NCI-H2107 treated with DMSO at 0.1 percent for 48 hours (cell line): ENCODE data around the gene PIEZO2.

Source experiments
- DNase-seq: peaks from one replicate; lab custom pipeline; 2025; ENCODE audit not compliant: unreplicated experiment; lab: John Stamatoyannopoulos, UW

Gene PIEZO2

DNA sequence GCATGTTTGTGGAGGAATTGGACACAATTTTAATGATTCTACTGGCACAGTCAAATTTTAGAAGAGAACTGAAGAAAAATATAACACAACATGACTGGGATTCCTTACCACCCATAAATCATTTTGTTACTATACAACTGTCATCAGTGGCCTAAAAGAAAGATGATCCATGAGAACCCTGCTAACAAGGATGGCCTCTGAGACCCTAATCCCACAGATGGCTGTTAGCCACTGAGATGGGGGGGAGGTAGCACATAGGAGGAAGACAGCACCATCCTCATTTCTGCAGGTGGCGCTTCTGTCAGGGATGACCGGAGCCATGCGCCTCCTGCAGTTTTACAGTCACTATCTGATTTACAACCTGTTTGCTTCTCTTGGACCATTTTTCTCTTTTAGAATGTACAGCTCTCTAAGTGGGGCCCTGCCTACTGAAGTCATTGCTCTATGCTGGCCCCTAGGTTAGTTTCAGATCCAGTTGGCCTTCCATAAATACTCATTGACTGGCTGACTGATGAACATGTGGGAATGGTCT lies 343.7 kb downstream of the PIEZO2 start:
- DNase-seq: no peak

DNA sequence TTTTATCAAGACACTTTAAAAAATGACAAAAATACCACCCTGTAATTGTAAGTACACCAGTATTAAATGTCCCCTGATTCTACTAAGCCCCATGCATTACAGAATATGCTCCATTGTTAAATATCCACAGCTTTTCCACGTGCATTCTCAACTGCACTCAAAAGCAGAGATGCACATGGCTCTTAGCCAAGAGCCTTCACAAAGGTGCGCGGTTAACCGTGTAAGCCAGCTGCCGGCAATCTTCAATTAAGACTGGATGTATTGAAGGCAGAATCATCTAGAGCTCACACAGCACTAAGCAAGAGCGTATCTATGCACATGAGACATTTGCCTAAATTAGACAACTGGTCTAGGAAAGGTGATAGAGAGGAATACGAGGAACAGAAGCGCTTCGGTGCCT lies 345.2 kb downstream of the PIEZO2 start:
- peak; percentile 59 for DNase-seq

DNA sequence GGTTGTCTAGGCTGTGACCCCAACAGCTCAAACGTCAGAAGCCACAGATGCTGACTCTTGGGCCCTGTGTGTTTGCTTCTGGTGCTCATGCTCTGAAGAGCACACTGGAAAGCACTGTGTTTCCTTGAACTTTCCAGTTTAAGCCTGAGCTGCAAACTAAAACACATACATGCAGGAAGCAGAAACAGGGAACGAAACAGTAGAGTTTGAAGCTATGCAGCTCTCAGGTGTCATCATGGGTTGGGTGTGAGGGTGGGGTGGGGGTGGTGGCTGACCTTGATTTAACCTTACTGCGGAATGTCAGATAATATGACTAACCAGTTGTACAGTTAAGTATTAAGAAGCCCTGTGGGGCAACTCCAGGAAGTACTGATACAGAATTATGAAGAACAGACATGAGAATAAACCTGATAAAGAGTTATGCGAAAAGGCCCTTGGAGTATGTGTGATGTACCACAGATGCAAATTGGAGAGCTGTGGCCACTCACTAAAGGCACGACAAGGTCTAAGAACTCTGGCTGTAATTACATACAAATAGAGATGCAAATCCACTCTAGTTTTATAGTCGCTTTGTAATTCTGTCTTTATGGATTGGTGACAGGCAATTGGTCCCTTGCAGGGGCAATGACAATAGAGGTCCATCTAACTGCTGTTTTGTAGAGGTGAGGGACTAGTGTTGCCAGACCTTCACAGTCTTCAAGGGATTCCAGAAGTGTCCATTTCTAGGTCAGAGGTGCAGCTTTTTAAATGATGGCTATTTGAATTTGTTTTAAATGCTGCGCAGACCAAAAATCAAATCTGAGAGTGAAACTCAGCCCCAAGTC lies 350.4 kb downstream of the PIEZO2 start:
- no peak for DNase-seq

DNA sequence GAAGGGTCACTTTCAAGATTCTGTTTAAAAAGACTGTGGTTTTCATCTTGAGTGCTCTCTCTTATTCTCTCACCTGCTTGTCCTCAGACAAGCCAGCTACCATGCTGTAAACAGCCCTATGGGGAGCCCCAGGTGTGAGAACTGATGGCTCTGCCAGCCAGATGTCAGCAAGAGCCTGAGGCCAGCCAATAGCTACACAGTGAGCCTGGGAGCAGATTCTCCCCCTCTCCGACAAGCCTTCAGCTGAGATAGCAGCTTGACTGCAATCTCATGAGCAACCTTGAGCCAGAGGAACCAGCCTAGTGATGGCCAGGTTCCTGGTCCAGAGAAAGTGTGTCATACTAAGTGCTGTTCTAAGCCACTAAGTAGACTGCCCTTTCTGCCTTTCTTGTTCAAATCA lies 351.5 kb downstream of the PIEZO2 start:
- peak; percentile 52 for DNase-seq

DNA sequence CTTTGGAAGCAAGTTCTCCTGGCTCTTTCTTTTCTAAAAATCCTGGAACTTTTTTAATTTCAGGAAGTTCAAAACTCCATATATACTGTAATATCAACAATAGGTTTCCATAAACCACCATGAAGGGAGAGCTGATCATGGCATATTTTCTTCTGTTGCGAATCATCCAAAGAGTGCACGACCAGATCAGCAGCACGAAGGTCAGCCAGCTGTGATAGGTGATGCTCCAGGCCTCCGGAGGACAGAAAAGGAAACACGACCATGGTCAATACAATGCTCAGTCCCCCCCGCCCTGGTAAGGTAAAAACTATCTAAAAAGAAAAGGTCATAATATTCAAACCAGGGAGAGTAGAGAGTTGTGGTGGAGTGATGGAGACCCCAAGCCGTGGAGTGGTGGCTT lies 354.6 kb downstream of the PIEZO2 start:
- DNase-seq: no peak

DNA sequence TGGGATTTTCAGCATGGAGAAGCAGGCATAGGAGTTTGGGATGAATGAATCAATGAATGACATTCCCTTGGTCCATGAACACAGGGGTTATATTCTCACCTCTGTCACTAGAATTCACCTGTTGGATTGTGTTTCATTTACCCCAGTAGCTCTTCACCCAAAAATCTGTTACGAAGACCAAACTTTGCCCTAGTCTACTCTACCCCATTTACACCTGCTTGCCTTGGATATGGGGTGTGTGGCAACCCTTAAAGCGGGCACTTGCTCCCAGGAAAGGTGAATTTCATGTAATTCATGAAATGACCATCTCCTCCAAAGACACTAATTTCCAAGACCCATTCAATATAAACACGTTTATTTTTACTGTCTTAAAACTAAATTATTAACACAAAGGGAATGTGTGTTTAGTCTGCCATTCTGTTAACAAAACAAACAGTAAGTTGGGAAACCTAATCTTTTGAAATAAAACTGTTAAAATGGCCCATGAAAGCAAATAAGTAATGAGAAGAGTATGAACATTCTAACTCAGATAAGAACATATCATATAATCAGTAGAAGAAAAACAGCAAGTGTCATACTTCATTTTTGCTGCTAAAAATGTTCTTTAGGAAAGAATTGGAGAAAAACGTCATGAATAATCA lies 355.5 kb downstream of the PIEZO2 start:
- no peak for DNase-seq

DNA sequence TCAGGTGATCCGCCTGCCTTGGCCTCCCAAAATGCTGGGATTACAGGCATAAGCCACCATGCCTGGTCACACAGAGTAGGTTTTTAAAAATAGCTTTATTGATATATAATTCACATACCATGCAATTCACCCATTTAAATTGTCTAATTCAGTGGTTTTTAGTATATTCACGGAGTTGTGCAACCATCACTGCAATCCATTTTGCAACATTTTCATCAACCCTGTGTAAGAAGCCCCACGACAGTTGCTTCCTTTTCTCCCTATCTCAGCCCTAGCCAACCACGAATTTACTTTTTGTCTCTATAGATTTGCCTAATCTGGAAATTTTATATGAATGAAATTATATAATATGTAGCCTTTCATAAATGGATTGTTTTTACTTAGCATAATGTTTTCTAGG lies 357.2 kb downstream of the PIEZO2 start:
- no peak for DNase-seq

DNA sequence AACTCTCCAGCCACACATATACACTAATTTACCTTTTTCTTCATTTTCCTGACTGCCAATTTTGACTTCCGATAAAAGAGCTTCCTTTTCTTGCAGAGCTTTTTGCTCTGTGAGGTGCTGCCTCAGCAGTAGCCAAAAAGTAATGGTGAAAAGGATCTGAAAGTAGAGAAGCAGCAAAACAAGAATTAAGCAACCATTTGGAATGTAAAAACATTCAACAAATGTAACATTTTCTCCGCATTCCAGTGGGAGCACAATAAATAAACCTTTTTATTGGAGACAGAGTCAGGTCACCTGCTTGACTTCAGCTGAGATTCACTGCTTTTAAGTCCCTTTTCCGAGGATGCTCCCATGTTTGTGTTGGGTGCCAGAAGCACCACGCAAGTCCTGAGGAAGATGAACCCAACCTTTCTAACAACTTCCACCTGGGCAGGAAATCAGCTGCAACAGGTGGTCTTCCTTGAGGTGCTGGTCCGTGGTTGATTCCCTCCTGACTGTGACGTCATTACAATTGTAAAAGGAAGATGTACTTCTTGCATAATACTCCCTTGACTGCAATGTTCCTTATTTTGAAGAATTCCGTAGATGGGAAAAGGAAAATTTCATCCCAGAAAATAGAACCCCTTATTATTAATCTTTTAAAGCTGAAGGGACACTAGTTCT lies 358.1 kb downstream of the PIEZO2 start:
- DNase-seq: no peak

DNA sequence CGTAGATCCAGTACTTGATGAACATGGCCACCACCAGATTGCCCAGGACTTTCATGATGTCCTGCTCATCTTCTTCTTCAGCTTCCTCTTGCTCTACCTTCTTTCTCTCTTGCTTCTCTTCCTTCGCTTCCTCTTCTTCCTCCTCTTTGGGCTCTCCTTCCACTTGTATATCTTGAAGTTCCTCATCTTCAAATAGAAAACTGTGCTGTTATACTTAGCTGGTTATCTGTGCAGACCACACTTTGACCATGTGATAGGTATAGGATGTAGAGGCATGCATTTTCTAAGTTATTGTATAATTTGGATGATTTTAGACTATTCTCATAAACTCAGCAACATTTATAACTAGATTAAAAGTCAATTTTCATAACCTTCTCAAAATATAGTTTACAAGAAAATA lies 360.2 kb downstream of the PIEZO2 start:
- DNase-seq: no peak

DNA sequence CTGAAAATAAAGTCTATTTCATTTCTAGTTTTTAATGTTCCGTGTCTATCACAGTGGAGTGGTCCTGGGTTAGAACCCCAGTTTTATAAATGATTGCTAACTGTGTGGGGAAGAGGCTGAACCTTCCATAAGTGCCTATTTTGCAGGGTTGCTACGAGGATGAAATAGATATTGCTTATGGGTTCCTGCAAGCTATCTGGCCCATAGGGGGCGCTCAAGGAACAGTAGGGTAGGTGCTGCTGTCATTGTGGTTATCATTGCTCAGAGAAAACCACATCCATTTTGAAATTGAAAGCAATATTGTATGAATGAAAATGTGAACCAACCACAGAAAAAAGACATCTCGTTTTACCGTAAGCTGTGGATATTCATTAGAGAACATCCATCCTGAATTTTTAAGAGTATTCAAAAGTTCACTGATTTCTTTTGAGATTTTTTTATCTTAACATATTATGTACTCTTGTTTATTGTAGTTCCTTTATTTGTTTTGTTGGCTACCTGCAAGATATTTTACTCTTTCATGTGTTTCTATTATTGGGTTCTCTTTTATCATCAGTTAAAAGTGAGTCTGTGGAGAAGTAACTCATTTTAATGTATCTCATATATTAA lies 362.0 kb downstream of the PIEZO2 start:
- DNase-seq: peak; percentile 76

DNA sequence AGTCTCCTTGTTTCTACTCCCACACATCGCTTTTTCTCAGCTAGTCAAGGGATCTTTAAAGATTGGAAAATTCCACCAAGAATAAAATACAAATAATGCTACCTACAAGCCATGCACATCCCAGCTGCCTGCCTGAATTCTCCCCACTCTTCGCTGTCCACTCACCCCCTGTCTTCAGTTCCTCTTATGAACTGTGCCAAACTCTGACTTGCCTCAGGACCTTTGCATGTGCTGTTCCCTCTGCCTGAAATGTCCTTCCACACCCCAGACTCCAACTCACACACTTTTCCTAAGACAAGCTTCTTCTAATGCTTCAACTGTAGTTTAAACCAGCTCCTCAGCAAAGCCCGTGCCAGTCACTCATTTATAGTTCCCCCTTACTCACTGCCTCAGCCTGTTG lies 363.6 kb downstream of the PIEZO2 start:
- no peak for DNase-seq

DNA sequence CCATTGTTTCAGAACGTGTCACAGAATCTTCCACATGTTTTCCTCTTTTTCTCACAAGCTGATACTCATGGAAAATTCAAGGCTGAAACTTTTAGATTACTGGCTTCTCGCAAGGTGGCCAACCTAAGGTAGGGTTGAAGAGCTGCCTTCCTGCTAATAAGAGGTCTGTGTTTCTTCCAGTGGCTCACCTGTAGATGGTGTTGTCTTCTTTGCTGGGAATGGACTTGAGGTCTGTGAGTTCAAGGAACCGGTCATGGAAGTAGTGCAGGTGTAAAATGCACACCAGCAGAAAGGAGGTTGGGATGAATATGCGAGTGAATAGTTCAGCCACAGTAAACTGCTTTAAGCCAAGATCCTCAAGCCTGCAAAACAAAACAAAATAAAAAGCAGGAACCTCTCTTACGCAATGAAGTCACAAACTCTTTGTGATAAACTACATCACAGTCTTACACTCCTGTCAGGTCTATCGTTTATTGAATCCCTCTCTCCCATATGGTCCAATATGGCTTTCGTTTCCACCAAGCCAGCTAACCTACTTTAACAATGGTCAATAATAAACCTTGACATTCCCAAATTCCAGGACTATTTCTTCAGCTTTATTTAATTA lies 364.7 kb downstream of the PIEZO2 start:
- no peak for DNase-seq

DNA sequence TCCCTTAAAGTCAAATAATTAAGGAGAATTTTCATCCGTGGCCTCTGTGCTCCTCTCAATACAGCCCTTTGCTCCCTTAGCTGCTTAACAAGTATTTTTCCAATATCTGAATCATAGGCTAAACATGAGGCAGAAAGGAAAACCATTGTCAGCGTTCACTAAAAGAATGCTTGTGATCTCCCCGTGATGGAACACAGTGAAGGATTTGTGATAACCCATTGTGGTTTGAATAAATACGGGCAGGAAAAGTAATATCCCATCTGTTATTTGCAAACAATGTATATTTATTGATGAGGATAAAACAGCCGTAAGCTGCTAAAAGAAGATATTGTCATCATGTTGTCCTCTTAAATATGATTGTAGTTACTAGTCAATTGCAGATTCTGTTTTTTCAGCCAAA lies 365.4 kb downstream of the PIEZO2 start:
- no peak for DNase-seq

DNA sequence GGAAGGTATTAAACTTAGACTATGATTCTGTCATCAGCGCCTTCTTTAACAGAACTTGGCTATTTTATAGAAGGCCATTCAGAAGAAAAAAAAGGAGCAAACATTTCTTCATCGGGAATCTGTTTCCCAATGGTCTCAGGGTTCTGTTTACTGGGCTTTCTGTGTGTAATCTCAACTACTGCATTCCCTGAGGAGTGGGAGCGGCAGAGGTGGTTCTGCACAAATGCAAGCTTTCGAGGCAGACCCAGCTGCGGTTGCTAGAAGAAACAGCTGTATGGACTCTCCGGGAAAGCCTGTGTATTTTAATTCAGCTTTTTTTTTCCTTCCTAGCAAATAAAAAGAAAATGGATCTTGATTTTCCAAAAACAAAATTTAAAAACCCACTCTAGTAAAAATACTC lies 372.9 kb downstream of the PIEZO2 start:
- DNase-seq: no peak

DNA sequence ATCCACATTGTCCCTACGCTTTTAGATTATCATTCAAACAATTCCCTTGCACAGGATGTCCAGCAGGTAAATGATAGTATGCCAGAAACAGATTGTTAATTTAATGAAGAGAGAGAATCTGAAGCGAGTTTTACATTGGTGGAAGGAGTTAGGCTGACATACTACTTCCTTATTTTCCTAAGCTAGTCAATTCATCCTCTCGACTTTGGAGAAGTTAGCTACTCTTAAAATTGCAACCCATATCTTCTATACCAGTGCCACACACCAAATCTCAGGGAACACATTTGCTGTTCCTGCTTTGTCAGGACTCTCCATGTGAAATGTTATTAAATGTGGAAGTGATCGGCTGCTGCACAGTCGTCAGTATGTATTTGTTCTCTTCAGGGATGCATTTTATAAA lies 374.3 kb downstream of the PIEZO2 start:
- DNase-seq: no peak

DNA sequence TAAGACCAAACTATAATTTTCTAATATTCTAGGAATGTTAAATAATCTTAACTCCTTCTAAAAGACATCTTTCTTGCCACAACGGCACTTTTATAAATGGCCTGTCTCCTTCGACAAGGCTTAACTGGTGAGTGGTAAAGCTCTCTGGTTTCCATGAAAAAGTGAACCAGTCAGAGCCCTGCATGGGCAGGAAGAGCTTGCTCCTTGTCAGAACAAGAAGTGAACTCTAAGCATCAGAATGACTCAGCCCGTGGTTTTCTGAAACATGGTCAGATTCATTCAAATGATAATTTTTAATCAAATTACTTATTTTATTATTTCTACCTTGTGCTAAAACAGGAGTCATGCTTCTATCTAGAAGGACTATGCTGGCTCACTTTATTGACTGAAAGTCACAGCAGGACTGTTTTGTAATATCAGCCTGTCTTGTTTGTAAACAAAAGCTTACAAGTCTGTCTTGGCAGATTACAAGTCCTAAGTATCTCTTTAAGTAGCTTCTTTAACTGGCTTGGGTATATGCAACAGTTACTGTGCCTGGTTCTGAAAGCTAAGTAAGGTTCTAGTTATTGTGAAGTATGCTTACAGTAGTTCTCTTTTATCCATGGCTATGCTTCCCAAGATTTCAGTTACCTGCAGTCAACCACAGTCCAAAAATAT lies 378.2 kb downstream of the PIEZO2 start:
- DNase-seq: no peak

DNA sequence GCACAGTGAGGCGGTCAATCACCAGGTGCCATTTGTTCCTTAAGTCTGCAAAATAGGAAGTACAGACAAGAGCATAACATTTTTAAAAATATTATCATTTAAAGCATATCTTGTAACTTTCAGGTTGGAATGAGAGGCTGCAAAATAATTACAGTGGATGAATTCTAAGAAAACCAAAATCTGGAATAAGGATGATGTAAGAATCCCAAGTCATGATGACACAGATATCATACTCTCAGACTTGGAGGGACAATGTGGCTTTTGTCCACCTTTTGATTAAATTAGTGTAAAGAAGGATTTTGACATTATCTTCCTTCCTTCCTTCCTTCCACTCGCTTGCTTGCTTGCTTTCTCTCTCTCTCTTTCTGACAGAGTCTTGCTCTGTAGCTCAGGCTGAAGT lies 379.1 kb downstream of the PIEZO2 start:
- DNase-seq: no peak

DNA sequence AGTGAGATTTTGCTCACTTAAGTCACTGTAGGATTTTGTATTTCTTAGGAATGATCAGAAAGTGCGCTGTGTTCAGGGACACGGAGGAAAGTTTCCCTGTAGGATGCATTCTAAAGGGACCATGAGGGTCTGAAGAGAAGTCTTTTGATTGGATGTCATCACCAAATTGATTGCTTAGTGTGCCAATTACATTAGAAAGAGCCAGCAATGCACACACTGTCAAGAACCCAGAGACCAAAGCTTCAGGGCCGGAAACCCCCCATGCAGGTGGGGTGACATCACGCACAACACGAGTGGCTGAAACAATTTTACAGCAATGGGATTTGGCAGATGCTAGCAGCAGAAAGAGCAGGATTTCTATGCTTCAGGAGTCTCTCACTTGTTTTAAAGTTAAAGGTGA lies 381.1 kb downstream of the PIEZO2 start:
- no peak for DNase-seq

DNA sequence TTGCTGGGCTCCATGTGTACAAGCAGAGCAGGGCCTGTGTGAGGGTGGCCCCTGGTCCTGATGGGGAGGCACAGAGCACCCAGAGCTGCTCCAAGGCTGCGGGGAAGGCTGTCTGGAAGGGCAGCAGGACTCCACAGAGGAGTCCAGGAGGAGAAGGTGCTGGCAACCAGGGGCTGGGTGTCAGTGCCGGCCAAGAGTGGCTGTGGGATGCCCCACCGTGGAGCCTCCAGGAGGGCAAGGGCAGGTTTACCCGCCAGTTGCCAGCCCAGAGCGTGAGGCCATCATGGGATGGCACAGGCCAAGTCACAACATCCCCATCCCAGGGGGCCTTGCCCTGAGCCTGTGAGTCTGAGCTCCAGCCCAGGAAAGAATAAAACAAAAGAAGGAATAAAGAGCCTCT lies 381.7 kb downstream of the PIEZO2 start:
- DNase-seq: no peak

DNA sequence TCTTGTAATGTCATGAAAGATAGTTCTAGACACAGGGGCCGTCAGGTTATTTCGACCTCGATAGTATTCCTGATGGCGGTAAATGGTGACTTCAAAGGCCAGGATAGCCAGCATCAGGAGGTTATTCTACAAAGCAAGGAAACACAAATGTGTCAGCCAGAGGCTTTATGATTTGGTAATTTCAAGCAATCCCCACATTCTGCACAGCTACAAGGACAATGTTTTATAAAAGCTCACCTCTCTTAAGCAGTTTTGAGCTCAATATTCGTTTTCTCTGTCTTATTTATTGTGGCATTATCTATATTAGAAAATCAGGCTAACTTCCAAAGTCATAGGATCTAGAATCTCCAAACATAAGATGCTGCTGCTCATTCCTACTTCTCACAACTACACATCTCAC lies 388.4 kb downstream of the PIEZO2 start:
- DNase-seq: no peak

DNA sequence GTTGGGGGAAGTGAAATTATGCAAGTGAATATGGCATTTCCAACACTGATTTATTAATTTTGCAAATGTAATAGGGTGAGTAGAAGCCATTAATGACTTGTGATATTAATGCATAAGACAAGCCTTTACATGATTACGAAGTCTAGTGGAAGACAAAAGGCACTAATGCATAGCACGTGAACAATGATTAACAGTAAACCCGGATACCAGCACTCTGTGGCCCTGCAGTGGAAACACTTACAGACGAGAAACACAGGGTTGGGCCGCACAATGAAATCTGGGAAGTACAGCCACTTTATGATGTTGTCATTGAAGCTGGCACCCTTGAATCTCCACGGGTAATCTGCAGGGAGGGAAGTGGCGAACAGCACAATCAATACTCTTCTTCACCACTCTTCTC lies 390.1 kb downstream of the PIEZO2 start:
- DNase-seq: no peak
